ENCODE data around the gene ZSWIM7. TPM values are rescaled to one million over a fixed set of nuclear protein-coding genes. Genes with fewer than 3 reads are reported as not detected.
A peak's percentile ranks its signal among the peaks of the same experiment; 100 is the strongest.

ZSWIM7 gene
- total RNA-seq, 1 experiment from 2014 or later: 37.8 TPM

GRCh38 chr17:15969463-15969862, 30.0 kb downstream of the ZSWIM7 start:
- H2BK15ac ChIP-seq (ENCODE audit: low read depth, low read length): no peak overlapping the region
- H3K23ac ChIP-seq (ENCODE audit: insufficient read length, low read depth, low read length): no peak overlapping the region
- no peak overlapping the region for H3K27ac ChIP-seq (ENCODE audit: insufficient read length, low read depth, low read length)
- TF ChIP-seq, protein P1, sequence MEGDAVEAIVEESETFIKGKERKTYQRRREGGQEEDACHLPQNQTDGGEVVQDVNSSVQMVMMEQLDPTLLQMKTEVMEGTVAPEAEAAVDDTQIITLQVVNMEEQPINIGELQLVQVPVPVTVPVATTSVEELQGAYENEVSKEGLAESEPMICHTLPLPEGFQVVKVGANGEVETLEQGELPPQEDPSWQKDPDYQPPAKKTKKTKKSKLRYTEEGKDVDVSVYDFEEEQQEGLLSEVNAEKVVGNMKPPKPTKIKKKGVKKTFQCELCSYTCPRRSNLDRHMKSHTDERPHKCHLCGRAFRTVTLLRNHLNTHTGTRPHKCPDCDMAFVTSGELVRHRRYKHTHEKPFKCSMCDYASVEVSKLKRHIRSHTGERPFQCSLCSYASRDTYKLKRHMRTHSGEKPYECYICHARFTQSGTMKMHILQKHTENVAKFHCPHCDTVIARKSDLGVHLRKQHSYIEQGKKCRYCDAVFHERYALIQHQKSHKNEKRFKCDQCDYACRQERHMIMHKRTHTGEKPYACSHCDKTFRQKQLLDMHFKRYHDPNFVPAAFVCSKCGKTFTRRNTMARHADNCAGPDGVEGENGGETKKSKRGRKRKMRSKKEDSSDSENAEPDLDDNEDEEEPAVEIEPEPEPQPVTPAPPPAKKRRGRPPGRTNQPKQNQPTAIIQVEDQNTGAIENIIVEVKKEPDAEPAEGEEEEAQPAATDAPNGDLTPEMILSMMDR (conservative IDR thresholded peaks at IDR 0.05): no peak
- no peak overlapping the region for H4K91ac ChIP-seq (ENCODE audit: insufficient read length, low read depth, low read length)
- H3K4me1 Mint-ChIP-seq: peaks cover 59 to 63% of the 10 kb centered on the region in 2 experiments
- H3K36me3 Mint-ChIP-seq (ENCODE audit: insufficient read depth in 1 of 3, low read depth in 3 of 3): no peaks in the 10 kb centered on the region; a peak in 4 of 7 replicates
- H3K18ac ChIP-seq (ENCODE audit: insufficient read length, low read depth, low read length): no peak overlapping the region
- no CpG with 5 or more reads among the region's 8 CpGs for WGBS (ENCODE audit: extremely low coverage, insufficient read length, low lambda C conversion rate)
- no peaks in the 10 kb centered on the region for H4K20me1 ChIP-seq (ENCODE audit: control insufficient read depth, insufficient read depth, insufficient read length)
- H3K9ac ChIP-seq (ENCODE audit: extremely low read depth, insufficient read length, low read length): no peak overlapping the region
- H3T11ph ChIP-seq (ENCODE audit: low read length): no peak overlapping the region
- H3K9me3 Mint-ChIP-seq: no peaks in the 10 kb centered on the region
- DNase-seq: no peak
- peak overlapping the region in 1 of 3 experiments; percentile 1; a peak in 1 of 7 replicates for H3K27ac Mint-ChIP-seq
- H3K79me2 ChIP-seq (ENCODE audit: insufficient read depth, low read length): no peaks in the 10 kb centered on the region
- H2BK20ac ChIP-seq (ENCODE audit: low read depth, low read length, poor library complexity, severe bottlenecking): no peak overlapping the region
- H3K4me3 Mint-ChIP-seq: no peak overlapping the region; a peak in 1 of 5 replicates
- no peak overlapping the region for H4K5ac ChIP-seq (ENCODE audit: insufficient read length, low read depth, low read length)
- no peak overlapping the region for H2BK5ac ChIP-seq (ENCODE audit: insufficient read length, low read length)
- H3K79me1 ChIP-seq (ENCODE audit: insufficient read depth, low read depth, low read length, poor library complexity, severe bottlenecking): no peaks in the 10 kb centered on the region
- no peak overlapping the region for H3K14ac ChIP-seq (ENCODE audit: insufficient read depth, low read length)
- no peak overlapping the region for H2AK5ac ChIP-seq (ENCODE audit: insufficient read length, low read length)
- H2AFZ ChIP-seq (ENCODE audit: low read length): no peak overlapping the region
- H3K27me3 Mint-ChIP-seq (ENCODE audit: low read depth): peaks cover 6% of the 10 kb centered on the region
- H3K23me2 ChIP-seq (ENCODE audit: insufficient read length, low read depth, low read length, poor library complexity, severe bottlenecking): peaks cover 3% of the 10 kb centered on the region
- no peak overlapping the region for H3K4me2 ChIP-seq (ENCODE audit: insufficient read depth, insufficient read length, low read length)
- H3K4ac ChIP-seq (ENCODE audit: low read depth, low read length): no peak overlapping the region
- H3K4me1 ChIP-seq (ENCODE audit: insufficient read depth, low read length): peaks cover 10% of the 10 kb centered on the region
- H2BK120ac ChIP-seq (ENCODE audit: low read depth, low read length, poor library complexity, severe bottlenecking): no peak overlapping the region
- no peak overlapping the region for H2BK12ac ChIP-seq (ENCODE audit: insufficient read length, low read depth, low read length)
- no peak overlapping the region for H3K56ac ChIP-seq (ENCODE audit: insufficient read length, low read depth, low read length)
- no peaks in the 10 kb centered on the region; the same call in 1 of the 2 replicates for H3K27me3 ChIP-seq (ENCODE audit: insufficient read depth, low read length)
- no peaks in the 10 kb centered on the region for H3K9me3 ChIP-seq (ENCODE audit: control insufficient read depth, low read depth, low read length)
- no peak overlapping the region for H4K8ac ChIP-seq (replicated peaks; ENCODE audit: insufficient read length, low read depth, low read length)
